Measurements from ENCODE around the gene PSPH. TPM values are rescaled to one million over a fixed set of nuclear protein-coding genes. Genes with fewer than 3 reads are reported as not detected.
"Not testable (repeated sequence)": the region's sequence is repeated elsewhere in the genome, so short reads cannot be mapped to it uniquely, and the experiment has no call there.

PSPH gene
- total and polyA plus RNA-seq, 12 donors = 2.8 to 68.7 (median 23.0) TPM

GRCh38 chr7:56046721-56047445, 4.4 kb downstream of the PSPH start:
- TF ChIP-seq CTCF (IDR thresholded peaks at IDR 0.05) (no peak), POLR2A (IDR thresholded peaks at IDR 0.05) (no peak)
- peak in 2 of 7 donors; percentile 34 to 42 for DNase-seq
- H3K27ac ChIP-seq = peak overlapping the region in 4 of 5 donors; percentile 58 to 74 (median 61)
- no peaks in the 10 kb centered on the region for H3K36me3 ChIP-seq (replicated peaks in 1 of 2)
- no peak overlapping the region for H3K4me3 ChIP-seq
- intact Hi-C loops (cut with DNase I) = no loop called here
- no peaks in the 10 kb centered on the region for H3K9me3 ChIP-seq (replicated peaks in 1 of 3)
- 40 to 54% (median 51%) methylated on average over 5 of the region's 5 CpGs for WGBS, 4 donors
- H3K4me1 ChIP-seq (replicated peaks in 1 of 2) = peaks cover 8 to 32% of the 10 kb centered on the region in 2 donors
- H3K27me3 ChIP-seq = no peaks in the 10 kb centered on the region

GRCh38 chr7:56045758-56046157, 5.5 kb downstream of the PSPH start:
- H3K36me3 ChIP-seq (replicated peaks in 1 of 2); H3K27me3 ChIP-seq; H3K27ac ChIP-seq; H3K9me3 ChIP-seq (replicated peaks in 1 of 3); H3K4me3 ChIP-seq; intact Hi-C loops (cut with DNase I); DNase-seq: not testable (repeated sequence)
- peaks cover 8 to 30% of the 10 kb centered on the region in 2 donors for H3K4me1 ChIP-seq (replicated peaks in 1 of 2)
- 94 to 98% (median 96%) methylated on average over 2 of the region's 2 CpGs for WGBS, 4 donors

DNA sequence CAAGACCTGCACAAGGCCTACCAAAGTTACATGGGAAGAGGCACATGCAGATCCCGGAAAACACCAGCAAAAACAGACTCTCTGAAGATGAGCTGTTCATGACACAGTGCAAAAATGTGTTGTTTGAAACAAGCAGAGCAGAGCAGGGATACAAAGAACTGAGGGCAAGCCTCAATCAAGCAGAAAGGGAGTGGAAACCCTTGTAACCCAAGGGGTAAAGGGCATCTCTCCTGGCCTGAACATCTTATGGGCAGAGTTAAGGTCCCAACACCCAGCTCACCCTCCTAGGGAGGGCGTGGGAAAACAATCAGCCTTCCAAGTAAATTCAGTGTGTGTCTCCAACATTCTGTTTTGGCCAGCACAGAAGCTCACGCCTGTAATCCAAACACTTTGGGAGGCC, 10.5 kb downstream of the PSPH start:
- H3K27me3 ChIP-seq = no peaks in the 10 kb centered on the region

GRCh38 chr7:56033671-56034432, 17.4 kb downstream of the PSPH start:
- H3K27ac ChIP-seq = peak overlapping the region in 4 of 5 donors; percentile 41 to 62 (median 50)
- peak; percentile 59 to 74 (median 66) for DNase-seq
- intact Hi-C loops (cut with DNase I) = loop anchor here in 1 of 2 donors (2.0 kb wide), 1 partner anchor 45 kb away; no protein-coding TSS in a partner anchor
- peaks cover 0 to 4% of the 10 kb centered on the region in 2 donors for H3K4me1 ChIP-seq (replicated peaks in 1 of 2)
- peak overlapping the region; percentile 54 to 86 (median 59) for H3K4me3 ChIP-seq
- H3K27me3 ChIP-seq = no peaks in the 10 kb centered on the region
- no peaks in the 10 kb centered on the region for H3K9me3 ChIP-seq (replicated peaks in 1 of 3)
- H3K36me3 ChIP-seq (replicated peaks in 1 of 2) = no peaks in the 10 kb centered on the region
- peak in 1 of 2 donors; percentile 44 for TF ChIP-seq POLR2A (IDR thresholded peaks at IDR 0.05)
- TF ChIP-seq CTCF (IDR thresholded peaks at IDR 0.05) = peak in 3 of 6 experiments; percentile 24 to 33 (median 32)
- WGBS, 4 donors = 0 to 1% (median 0%) methylated on average over 14 to 27 of the region's 27 CpGs

More for the DNA sequence above, 10.5 kb downstream of the PSPH start:
- DNase-seq = no peak
- intact Hi-C loops (cut with DNase I) = no loop called here
- TF ChIP-seq CTCF (IDR thresholded peaks at IDR 0.05) (no peak), POLR2A (IDR thresholded peaks at IDR 0.05) (no peak)
- Histone ChIP-seq H3K4me3 (no peak overlapping the region), H3K36me3 (replicated peaks in 1 of 2) (no peaks in the 10 kb centered on the region), H3K27ac (no peak overlapping the region), H3K9me3 (replicated peaks in 1 of 3) (no peaks in the 10 kb centered on the region), H3K4me1 (replicated peaks in 1 of 2) (no peaks in the 10 kb centered on the region)
- WGBS, 4 donors = 85 to 95% (median 91%) methylated on average over 3 of the region's 3 CpGs

GRCh38 chr7:56032578-56032977, 18.7 kb downstream of the PSPH start:
- DNase-seq; H3K27me3 ChIP-seq; intact Hi-C loops (cut with DNase I); H3K4me3 ChIP-seq; H3K27ac ChIP-seq; H3K9me3 ChIP-seq (replicated peaks in 1 of 3); H3K4me1 ChIP-seq (replicated peaks in 1 of 2); H3K36me3 ChIP-seq (replicated peaks in 1 of 2): not testable (repeated sequence)
- WGBS, 4 donors = 91 to 98% (median 97%) methylated on average over 7 of the region's 7 CpGs

GRCh38 chr7:56031556-56031955, 19.7 kb downstream of the PSPH start:
- H3K4me1 ChIP-seq (replicated peaks in 1 of 2); intact Hi-C loops (cut with DNase I); H3K27me3 ChIP-seq; H3K36me3 ChIP-seq (replicated peaks in 1 of 2); H3K4me3 ChIP-seq; H3K27ac ChIP-seq; DNase-seq; H3K9me3 ChIP-seq (replicated peaks in 1 of 3): not testable (repeated sequence)
- WGBS, 4 donors = 80 to 92% (median 81%) methylated on average over 8 of the region's 8 CpGs

Data from adrenal gland (tissue), 12 donors.